Measurements from ENCODE around the gene FKBP11. TPM values are rescaled to one million over a fixed set of nuclear protein-coding genes. Genes with fewer than 3 reads are reported as not detected.

FKBP11 gene
- total RNA-seq, 1 experiment from 2014 or later: 22.0 TPM

DNA sequence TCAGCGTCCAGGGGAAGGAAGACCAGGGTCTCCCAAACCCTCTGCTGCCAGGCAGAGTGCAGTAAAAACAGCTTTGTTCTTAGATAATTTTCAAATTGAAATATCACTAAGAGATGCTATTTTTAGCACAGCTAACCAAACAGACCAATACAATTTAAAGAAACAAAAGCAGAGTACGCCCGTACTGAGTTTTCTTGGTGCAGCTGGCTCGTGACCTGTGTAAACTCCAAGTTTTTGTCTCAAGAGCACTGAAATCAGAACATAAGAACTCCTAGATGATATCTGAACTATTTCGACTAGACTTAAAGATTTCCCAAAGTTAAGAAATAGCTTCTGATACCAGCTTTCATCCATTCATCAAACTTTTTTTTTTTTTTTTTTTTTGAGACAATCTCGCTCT is 21.7 kb upstream of the FKBP11 start:
- no peaks in the 10 kb centered on the region for H3K9me2 ChIP-seq (replicated peaks; ENCODE audit: insufficient read depth, low read length)
- H3K36me3 ChIP-seq (ENCODE audit: insufficient read depth, low read length): peaks cover 2% of the 10 kb centered on the region; the same call in 1 of the 2 replicates
- H4K20me1 ChIP-seq (ENCODE audit: insufficient read depth, low read depth, low read length): peaks cover 10% of the 10 kb centered on the region
- no peak overlapping the region for H3K4me2 ChIP-seq (ENCODE audit: low read depth, low read length, poor library complexity, severe bottlenecking)
- DNase-seq: no peak
- no peak overlapping the region for H2AFZ ChIP-seq (ENCODE audit: low read length)
- H3K4me1 ChIP-seq (ENCODE audit: low read length): no peaks in the 10 kb centered on the region
- no peaks in the 10 kb centered on the region for H3K27me3 ChIP-seq (ENCODE audit: low read length)
- no peaks in the 10 kb centered on the region for H3K9me3 ChIP-seq (ENCODE audit: low read length)
- H3K79me2 ChIP-seq (ENCODE audit: low read length): peaks cover 78% of the 10 kb centered on the region
- no peak overlapping the region for H3K9ac ChIP-seq (ENCODE audit: low read length)
- no peak overlapping the region for H3K27ac ChIP-seq (ENCODE audit: low read length)
- no peak overlapping the region for H3K4me3 ChIP-seq (ENCODE audit: low read length)

DNA sequence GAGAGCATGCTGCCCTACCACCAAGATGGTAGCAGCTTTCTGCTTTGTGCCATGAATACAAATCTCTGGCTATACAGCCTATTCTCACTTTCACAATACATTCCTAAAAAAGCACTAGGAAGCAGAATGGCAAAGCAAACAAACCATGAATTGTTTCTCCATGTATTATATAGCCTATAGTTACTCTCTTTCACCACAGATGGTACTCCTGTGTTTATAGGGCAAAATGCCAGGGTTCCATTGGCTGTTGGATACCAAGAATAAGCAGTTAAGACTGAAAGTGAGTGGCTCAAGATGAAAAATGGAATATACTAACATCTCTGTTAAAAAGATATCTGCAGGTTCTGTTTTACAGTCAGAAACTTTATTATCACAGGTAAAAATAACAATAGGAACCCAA is 20.9 kb upstream of the FKBP11 start:
- H3K36me3 ChIP-seq (ENCODE audit: insufficient read depth, low read length): 0 out of 2 replicates have a peak, but pooled peaks cover 2% of the 10 kb centered on the region
- H2AFZ ChIP-seq (ENCODE audit: low read length): no peak overlapping the region
- H3K9me2 ChIP-seq (replicated peaks; ENCODE audit: insufficient read depth, low read length): no peaks in the 10 kb centered on the region
- no peak overlapping the region for H3K4me3 ChIP-seq (ENCODE audit: low read length)
- no peaks in the 10 kb centered on the region for H3K27me3 ChIP-seq (ENCODE audit: low read length)
- no peak for DNase-seq
- no peaks in the 10 kb centered on the region for H3K9me3 ChIP-seq (ENCODE audit: low read length)
- H3K9ac ChIP-seq (ENCODE audit: low read length): no peak overlapping the region
- H3K4me2 ChIP-seq (ENCODE audit: low read depth, low read length, poor library complexity, severe bottlenecking): no peak overlapping the region
- H3K4me1 ChIP-seq (ENCODE audit: low read length): no peaks in the 10 kb centered on the region
- H3K27ac ChIP-seq (ENCODE audit: low read length): no peak overlapping the region
- H4K20me1 ChIP-seq (ENCODE audit: insufficient read depth, low read depth, low read length): peaks cover 11% of the 10 kb centered on the region
- peaks cover 81% of the 10 kb centered on the region for H3K79me2 ChIP-seq (ENCODE audit: low read length)

DNA sequence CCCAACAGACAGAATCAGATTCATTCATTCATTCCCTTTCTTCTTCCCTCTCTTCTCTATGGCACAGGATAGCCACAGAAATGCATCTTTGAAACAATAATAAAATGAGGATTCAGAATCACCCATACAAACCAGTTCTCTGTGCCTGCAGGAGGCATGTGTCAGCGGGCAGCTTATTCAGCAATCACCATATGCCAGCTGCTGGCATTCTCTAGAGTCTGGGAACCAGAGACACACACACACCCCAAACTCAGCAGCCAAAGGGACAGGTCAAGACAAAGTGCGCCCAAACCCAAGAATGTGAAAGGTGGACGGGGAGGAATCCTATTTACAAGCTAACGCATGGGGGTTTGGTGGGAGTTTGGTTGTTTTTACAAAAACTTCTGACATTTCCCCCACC is 17.9 kb upstream of the FKBP11 start:
- DNase-seq: no peak
- Histone ChIP-seq H3K79me2 (ENCODE audit: low read length) (peaks cover 54% of the 10 kb centered on the region), H3K9me3 (ENCODE audit: low read length) (no peaks in the 10 kb centered on the region), H3K27me3 (ENCODE audit: low read length) (no peaks in the 10 kb centered on the region), H3K4me3 (ENCODE audit: low read length) (no peak overlapping the region), H3K9ac (ENCODE audit: low read length) (no peak overlapping the region), H3K9me2 (replicated peaks; ENCODE audit: insufficient read depth, low read length) (no peaks in the 10 kb centered on the region), H3K27ac (ENCODE audit: low read length) (no peak overlapping the region), H3K36me3 (ENCODE audit: insufficient read depth, low read length) (peaks cover 7% of the 10 kb centered on the region; the same call in 1 of the 2 replicates), H3K4me1 (ENCODE audit: low read length) (no peaks in the 10 kb centered on the region), H3K4me2 (ENCODE audit: low read depth, low read length, poor library complexity, severe bottlenecking) (no peak overlapping the region), H2AFZ (ENCODE audit: low read length) (no peak overlapping the region), H4K20me1 (ENCODE audit: insufficient read depth, low read depth, low read length) (peaks cover 10% of the 10 kb centered on the region; the same call in 1 of the 2 replicates)

DNA sequence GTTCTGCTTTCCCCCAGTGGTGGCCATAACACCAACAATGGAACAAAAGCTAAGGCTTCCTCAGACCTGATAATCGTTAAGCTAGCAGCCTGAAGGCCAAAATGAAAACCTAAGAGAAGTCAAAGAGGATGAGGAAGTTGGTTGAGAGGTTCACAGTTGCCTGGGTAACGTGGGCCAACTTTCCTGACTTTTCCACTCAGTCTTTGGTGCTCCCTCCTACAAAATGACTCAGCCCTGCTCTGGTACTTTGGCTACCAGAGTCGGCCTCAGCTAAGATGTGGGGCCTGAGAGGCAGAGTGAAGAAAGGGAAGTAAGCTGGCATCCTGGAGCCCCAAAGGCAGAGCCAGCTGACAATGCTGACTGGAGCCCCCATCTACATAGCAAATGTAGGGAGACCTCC is 14.9 kb upstream of the FKBP11 start:
- no peak overlapping the region for H3K4me3 ChIP-seq (ENCODE audit: low read length)
- H3K9me3 ChIP-seq (ENCODE audit: low read length): no peaks in the 10 kb centered on the region
- no peaks in the 10 kb centered on the region for H3K4me1 ChIP-seq (ENCODE audit: low read length)
- H3K27me3 ChIP-seq (ENCODE audit: low read length): no peaks in the 10 kb centered on the region
- H3K79me2 ChIP-seq (ENCODE audit: low read length): peaks cover 28% of the 10 kb centered on the region
- H3K9ac ChIP-seq (ENCODE audit: low read length): no peak overlapping the region
- peaks cover 16% of the 10 kb centered on the region; the same call in 1 of the 2 replicates for H4K20me1 ChIP-seq (ENCODE audit: insufficient read depth, low read depth, low read length)
- no peak for DNase-seq
- no peaks in the 10 kb centered on the region for H3K9me2 ChIP-seq (replicated peaks; ENCODE audit: insufficient read depth, low read length)
- no peak overlapping the region for H3K27ac ChIP-seq (ENCODE audit: low read length)
- no peak overlapping the region for H2AFZ ChIP-seq (ENCODE audit: low read length)
- H3K36me3 ChIP-seq (ENCODE audit: insufficient read depth, low read length): peaks cover 16% of the 10 kb centered on the region; the same call in 1 of the 2 replicates
- H3K4me2 ChIP-seq (ENCODE audit: low read depth, low read length, poor library complexity, severe bottlenecking): no peak overlapping the region

DNA sequence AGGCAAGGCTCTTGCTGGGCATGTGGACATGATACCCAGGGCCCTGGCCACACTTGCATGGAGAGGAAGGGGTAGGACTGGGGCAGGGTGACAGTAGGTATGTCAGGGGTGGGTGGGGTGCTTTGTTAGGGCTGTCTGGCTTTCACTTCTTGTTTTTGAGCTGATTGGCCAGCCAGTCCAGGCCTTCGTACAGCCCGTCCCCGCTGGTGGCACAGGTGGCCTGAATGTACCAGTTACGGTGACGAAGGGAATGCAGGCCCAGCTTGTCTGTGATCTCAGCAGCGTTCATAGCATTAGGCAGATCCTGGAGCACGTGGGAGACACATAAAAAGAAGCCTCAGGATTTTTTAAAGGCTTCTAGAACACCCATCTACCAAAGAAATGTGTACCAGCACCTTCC is 13.5 kb upstream of the FKBP11 start:
- Histone ChIP-seq H3K4me2 (ENCODE audit: low read depth, low read length, poor library complexity, severe bottlenecking) (no peak overlapping the region), H4K20me1 (ENCODE audit: insufficient read depth, low read depth, low read length) (peaks cover 16% of the 10 kb centered on the region; the same call in 1 of the 2 replicates)

DNA sequence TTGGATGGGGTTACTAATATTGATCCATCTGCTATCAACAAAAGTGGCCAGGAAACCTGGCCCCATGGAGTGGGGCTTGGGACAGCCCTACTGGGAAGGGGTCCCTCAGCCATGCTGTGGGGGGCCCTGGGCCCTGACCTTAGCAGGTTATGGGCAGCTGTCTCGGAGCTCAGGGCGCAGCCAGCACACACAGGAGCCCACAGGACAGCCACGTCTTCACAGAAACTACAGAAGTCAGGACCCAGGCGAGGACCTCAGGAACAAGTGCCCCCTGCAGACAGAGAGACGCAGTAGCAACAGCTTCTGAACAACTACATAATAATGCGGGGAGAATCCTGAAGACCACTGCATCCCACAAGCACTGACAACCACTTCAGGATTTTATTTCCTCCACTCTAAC is 11.9 kb upstream of the FKBP11 start:
- Histone ChIP-seq H3K4me1 (ENCODE audit: low read length) (no peaks in the 10 kb centered on the region), H3K79me2 (ENCODE audit: low read length) (peaks cover 7% of the 10 kb centered on the region; the same call in 1 of the 2 replicates), H3K9me2 (replicated peaks; ENCODE audit: insufficient read depth, low read length) (no peaks in the 10 kb centered on the region), H2AFZ (ENCODE audit: low read length) (no peak overlapping the region), H3K4me2 (ENCODE audit: low read depth, low read length, poor library complexity, severe bottlenecking) (no peak overlapping the region), H3K27ac (ENCODE audit: low read length) (no peak overlapping the region), H3K36me3 (ENCODE audit: insufficient read depth, low read length) (peaks cover 28% of the 10 kb centered on the region; the same call in 1 of the 2 replicates), H4K20me1 (ENCODE audit: insufficient read depth, low read depth, low read length) (peaks cover 15% of the 10 kb centered on the region; the same call in 1 of the 2 replicates), H3K27me3 (ENCODE audit: low read length) (no peaks in the 10 kb centered on the region), H3K9me3 (ENCODE audit: low read length) (no peaks in the 10 kb centered on the region), H3K9ac (ENCODE audit: low read length) (no peak overlapping the region), H3K4me3 (ENCODE audit: low read length) (no peak overlapping the region)
- DNase-seq: peak; percentile 71

More for the DNA sequence above, 13.5 kb upstream of the FKBP11 start:
- no peaks in the 10 kb centered on the region for H3K9me3 ChIP-seq (ENCODE audit: low read length)
- H3K79me2 ChIP-seq (ENCODE audit: low read length): peaks cover 20% of the 10 kb centered on the region
- no peak overlapping the region for H3K27ac ChIP-seq (ENCODE audit: low read length)
- no peak for DNase-seq
- no peak overlapping the region for H3K4me3 ChIP-seq (ENCODE audit: low read length)
- H3K4me1 ChIP-seq (ENCODE audit: low read length): no peaks in the 10 kb centered on the region
- no peak overlapping the region for H3K9ac ChIP-seq (ENCODE audit: low read length)
- H2AFZ ChIP-seq (ENCODE audit: low read length): no peak overlapping the region
- H3K27me3 ChIP-seq (ENCODE audit: low read length): no peaks in the 10 kb centered on the region
- peaks cover 21% of the 10 kb centered on the region; the same call in 1 of the 2 replicates for H3K36me3 ChIP-seq (ENCODE audit: insufficient read depth, low read length)
- no peaks in the 10 kb centered on the region for H3K9me2 ChIP-seq (replicated peaks; ENCODE audit: insufficient read depth, low read length)

DNA sequence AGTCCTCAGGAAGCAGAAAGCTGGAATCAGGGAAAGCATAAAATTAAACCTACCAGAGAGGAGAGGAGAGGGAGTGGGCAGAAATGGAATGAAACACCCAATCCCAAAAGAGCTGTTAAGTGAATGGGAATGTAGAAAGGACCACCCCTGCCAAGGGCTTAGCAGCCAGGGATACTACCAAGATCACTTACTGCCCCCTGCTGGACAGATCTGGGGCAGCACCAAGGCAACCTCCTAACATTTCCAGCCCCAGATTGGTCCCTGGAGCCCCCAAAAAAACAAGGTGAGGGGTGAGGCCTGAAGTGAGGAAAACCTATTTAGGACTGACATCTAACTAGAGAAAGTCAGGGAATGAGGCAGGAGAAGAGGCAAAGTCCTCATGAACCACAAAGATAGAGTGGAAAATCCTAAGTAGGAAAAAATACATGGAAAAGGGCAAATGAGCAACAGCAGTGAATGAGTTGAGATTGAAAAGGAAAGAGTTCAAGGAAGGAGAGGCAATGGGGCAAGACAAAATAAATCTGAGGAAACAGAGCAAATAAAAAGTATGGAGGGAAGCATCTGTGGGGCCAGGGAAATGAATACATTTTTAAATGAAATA is 11.2 kb upstream of the FKBP11 start:
- no peaks in the 10 kb centered on the region for H3K9me2 ChIP-seq (replicated peaks; ENCODE audit: insufficient read depth, low read length)
- 0 out of 2 replicates have a peak, but pooled peaks cover 3% of the 10 kb centered on the region for H3K79me2 ChIP-seq (ENCODE audit: low read length)
- DNase-seq: peak; percentile 90
- no peaks in the 10 kb centered on the region for H3K27me3 ChIP-seq (ENCODE audit: low read length)
- H3K4me2 ChIP-seq (ENCODE audit: low read depth, low read length, poor library complexity, severe bottlenecking): no peak overlapping the region
- peaks cover 30% of the 10 kb centered on the region; the same call in 1 of the 2 replicates for H3K36me3 ChIP-seq (ENCODE audit: insufficient read depth, low read length)
- H3K4me1 ChIP-seq (ENCODE audit: low read length): no peaks in the 10 kb centered on the region
- no peak overlapping the region for H3K9ac ChIP-seq (ENCODE audit: low read length)
- no peak overlapping the region for H2AFZ ChIP-seq (ENCODE audit: low read length)
- H3K9me3 ChIP-seq (ENCODE audit: low read length): no peaks in the 10 kb centered on the region
- H3K27ac ChIP-seq (ENCODE audit: low read length): no peak overlapping the region
- H3K4me3 ChIP-seq (ENCODE audit: low read length): no peak overlapping the region
- H4K20me1 ChIP-seq (ENCODE audit: insufficient read depth, low read depth, low read length): peaks cover 11% of the 10 kb centered on the region; the same call in 1 of the 2 replicates

DNA sequence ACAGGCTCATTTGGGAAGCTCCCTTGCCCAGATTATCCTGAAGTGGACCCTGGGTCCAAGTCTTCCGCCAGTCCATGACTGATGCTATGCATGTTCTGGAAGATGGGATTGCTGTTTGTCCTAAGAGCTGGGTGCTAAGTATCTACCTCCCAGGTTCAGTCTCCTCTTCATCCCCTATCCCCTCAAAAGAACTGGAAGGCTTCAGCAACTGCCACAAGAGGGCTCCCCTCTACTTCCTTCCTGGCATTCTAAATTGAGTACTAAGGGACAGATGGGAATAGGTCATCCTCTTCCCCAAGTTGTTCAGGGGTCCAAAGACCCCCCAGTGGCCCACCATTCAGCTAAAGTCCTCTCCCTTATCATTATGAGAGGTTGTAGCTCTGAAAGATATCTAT is 9.0 kb upstream of the FKBP11 start:
- Histone ChIP-seq H3K4me2 (ENCODE audit: low read depth, low read length, poor library complexity, severe bottlenecking) (no peak overlapping the region), H3K9me2 (replicated peaks; ENCODE audit: insufficient read depth, low read length) (no peaks in the 10 kb centered on the region), H3K4me1 (ENCODE audit: low read length) (no peaks in the 10 kb centered on the region), H3K9me3 (ENCODE audit: low read length) (no peaks in the 10 kb centered on the region), H4K20me1 (ENCODE audit: insufficient read depth, low read depth, low read length) (peaks cover 6% of the 10 kb centered on the region; the same call in 1 of the 2 replicates), H3K27ac (ENCODE audit: low read length) (no peak overlapping the region), H3K9ac (ENCODE audit: low read length) (no peak overlapping the region), H3K4me3 (ENCODE audit: low read length) (no peak overlapping the region), H3K79me2 (ENCODE audit: low read length) (0 out of 2 replicates have a peak, but pooled peaks cover 3% of the 10 kb centered on the region), H3K36me3 (ENCODE audit: insufficient read depth, low read length) (peaks cover 35% of the 10 kb centered on the region; the same call in 1 of the 2 replicates), H3K27me3 (ENCODE audit: low read length) (no peaks in the 10 kb centered on the region), H2AFZ (ENCODE audit: low read length) (no peak overlapping the region)
- DNase-seq: no peak
